ENCODE data around the gene USP38.

The USP38 gene

DNA sequence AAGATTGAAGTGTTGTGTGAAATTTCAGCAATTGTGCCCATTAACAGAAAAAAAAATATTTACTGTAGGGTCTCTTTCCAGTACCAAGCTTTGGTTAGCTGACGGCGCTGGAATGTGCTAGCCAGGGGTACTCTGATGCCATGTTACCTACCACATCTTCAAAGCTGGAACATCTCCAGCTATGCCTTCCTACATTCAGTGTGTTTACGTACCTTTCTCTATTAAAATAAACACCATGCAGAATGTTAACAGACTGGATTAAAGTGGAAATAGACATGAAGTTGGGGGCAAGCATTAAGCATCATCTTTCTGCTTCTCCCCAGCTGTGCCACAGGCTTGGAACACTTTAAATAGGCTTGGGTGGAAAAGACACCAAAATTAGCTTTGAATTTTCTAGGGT is 65.9 kb downstream of the USP38 start:
- no peaks in the 10 kb centered on the region for H3K36me3 ChIP-seq (replicated peaks)
- no peak overlapping the region for H3K4me3 ChIP-seq (ENCODE audit: low read depth, low read length)
- no peaks in the 10 kb centered on the region for H3K27me3 ChIP-seq (replicated peaks)
- TF ChIP-seq, protein P1, sequence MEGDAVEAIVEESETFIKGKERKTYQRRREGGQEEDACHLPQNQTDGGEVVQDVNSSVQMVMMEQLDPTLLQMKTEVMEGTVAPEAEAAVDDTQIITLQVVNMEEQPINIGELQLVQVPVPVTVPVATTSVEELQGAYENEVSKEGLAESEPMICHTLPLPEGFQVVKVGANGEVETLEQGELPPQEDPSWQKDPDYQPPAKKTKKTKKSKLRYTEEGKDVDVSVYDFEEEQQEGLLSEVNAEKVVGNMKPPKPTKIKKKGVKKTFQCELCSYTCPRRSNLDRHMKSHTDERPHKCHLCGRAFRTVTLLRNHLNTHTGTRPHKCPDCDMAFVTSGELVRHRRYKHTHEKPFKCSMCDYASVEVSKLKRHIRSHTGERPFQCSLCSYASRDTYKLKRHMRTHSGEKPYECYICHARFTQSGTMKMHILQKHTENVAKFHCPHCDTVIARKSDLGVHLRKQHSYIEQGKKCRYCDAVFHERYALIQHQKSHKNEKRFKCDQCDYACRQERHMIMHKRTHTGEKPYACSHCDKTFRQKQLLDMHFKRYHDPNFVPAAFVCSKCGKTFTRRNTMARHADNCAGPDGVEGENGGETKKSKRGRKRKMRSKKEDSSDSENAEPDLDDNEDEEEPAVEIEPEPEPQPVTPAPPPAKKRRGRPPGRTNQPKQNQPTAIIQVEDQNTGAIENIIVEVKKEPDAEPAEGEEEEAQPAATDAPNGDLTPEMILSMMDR (IDR thresholded peaks at IDR 0.05; ENCODE audit: low read depth, low read length, missing control alignments): no peak
- in situ Hi-C loops (cut with HindIII; ENCODE audit: low pct_ligation_motif_present, low sequenced_read_pairs): no loop called here
- H3K27ac ChIP-seq: no peak overlapping the region
- no peak for DNase-seq

- H3K4me3 ChIP-seq (ENCODE audit: low read depth, low read length): no peak overlapping the region
- no peaks in the 10 kb centered on the region for H3K36me3 ChIP-seq (replicated peaks)
- in situ Hi-C loops (cut with HindIII; ENCODE audit: low pct_ligation_motif_present, low sequenced_read_pairs): no loop called here
- H3K27me3 ChIP-seq (replicated peaks): no peaks in the 10 kb centered on the region
- DNase-seq: no peak
- TF ChIP-seq, protein P1 (IDR thresholded peaks at IDR 0.05; ENCODE audit: low read depth, low read length, missing control alignments): no peak
- H3K27ac ChIP-seq: no peak overlapping the region
Observed at GRCh38 chr4:143251348-143251747, 66.6 kb downstream of the USP38 start.

DNA sequence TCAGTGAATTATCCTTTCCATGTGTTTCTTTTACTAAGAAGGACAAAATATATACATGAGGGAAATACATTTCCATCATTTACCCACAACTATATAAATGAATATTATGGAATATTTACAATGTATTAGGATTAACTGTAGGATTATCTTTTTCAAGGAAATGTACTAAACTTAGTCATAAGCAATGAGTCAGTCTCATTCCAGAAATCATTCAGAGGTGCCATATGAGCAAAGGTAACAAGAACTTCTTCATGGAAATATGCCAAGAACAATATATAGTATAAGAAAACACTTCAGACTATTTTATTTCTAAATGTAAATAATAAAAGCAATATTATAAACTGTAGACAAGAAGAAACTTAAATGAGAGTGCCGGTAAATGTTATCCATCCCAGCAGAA is 67.1 kb downstream of the USP38 start:
- no peak for DNase-seq
- Histone ChIP-seq H3K36me3 (replicated peaks) (no peaks in the 10 kb centered on the region), H3K27ac (no peak overlapping the region), H3K4me3 (ENCODE audit: low read depth, low read length) (no peak overlapping the region), H3K27me3 (replicated peaks) (no peaks in the 10 kb centered on the region)
- TF ChIP-seq, protein P1 (IDR thresholded peaks at IDR 0.05; ENCODE audit: low read depth, low read length, missing control alignments): no peak
- in situ Hi-C loops (cut with HindIII; ENCODE audit: low pct_ligation_motif_present, low sequenced_read_pairs): no loop called here

DNA sequence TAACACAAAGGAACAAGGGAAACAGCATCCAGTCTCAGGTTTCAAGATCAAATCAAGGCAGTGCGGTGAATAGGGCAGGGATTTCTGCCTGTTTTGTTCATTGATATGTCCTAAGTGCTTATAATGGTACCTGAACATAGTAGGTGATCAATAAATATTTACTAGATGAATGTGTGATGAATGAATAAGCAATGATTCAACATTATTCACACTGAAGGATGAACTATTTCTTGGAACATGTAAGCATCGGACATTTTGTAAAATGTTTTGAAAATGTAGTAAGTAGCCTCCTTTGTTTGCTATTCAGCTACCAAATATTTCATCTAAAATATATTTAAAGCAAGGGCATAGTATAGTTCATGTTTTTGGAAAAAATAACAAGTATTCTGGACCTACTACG is 67.8 kb downstream of the USP38 start:
- in situ Hi-C loops (cut with HindIII; ENCODE audit: low pct_ligation_motif_present, low sequenced_read_pairs): no loop called here
- Histone ChIP-seq H3K36me3 (replicated peaks) (no peaks in the 10 kb centered on the region), H3K27ac (no peak overlapping the region), H3K4me3 (ENCODE audit: low read depth, low read length) (no peak overlapping the region), H3K27me3 (replicated peaks) (no peaks in the 10 kb centered on the region)
- TF ChIP-seq, protein P1 (IDR thresholded peaks at IDR 0.05; ENCODE audit: low read depth, low read length, missing control alignments): no peak
- DNase-seq: no peak

DNA sequence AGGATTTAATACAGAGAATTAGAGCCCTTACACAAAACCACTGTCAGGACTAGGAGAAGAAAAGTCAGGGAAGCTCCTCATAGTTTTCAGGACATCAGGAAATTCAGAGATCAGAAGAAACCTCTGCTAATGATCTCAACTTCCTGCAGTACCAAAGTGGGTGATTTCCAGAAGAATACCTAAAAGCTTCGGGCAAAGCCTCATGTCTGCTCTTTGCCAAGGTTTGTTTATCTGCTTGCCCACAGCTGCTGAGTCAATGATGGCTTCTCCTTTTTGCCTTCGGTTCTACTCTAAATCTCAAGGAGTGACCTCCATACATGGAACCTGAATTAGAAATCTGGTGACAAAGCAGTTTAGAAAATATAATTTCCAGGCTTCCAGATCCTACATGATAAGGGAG is 68.4 kb downstream of the USP38 start:
- no peak overlapping the region for H3K27ac ChIP-seq
- no peak overlapping the region for H3K4me3 ChIP-seq (ENCODE audit: low read depth, low read length)
- no peak for DNase-seq
- in situ Hi-C loops (cut with HindIII; ENCODE audit: low pct_ligation_motif_present, low sequenced_read_pairs): no loop called here
- no peaks in the 10 kb centered on the region for H3K27me3 ChIP-seq (replicated peaks)
- TF ChIP-seq, protein P1 (IDR thresholded peaks at IDR 0.05; ENCODE audit: low read depth, low read length, missing control alignments): no peak
- H3K36me3 ChIP-seq (replicated peaks): no peaks in the 10 kb centered on the region

- Histone ChIP-seq H3K27me3 (replicated peaks) (no peaks in the 10 kb centered on the region), H3K27ac (no peak overlapping the region), H3K36me3 (replicated peaks) (no peaks in the 10 kb centered on the region), H3K4me3 (ENCODE audit: low read depth, low read length) (no peak overlapping the region)
- TF ChIP-seq, protein P1 (IDR thresholded peaks at IDR 0.05; ENCODE audit: low read depth, low read length, missing control alignments): peak; percentile 22
- no peak for DNase-seq
- in situ Hi-C loops (cut with HindIII; ENCODE audit: low pct_ligation_motif_present, low sequenced_read_pairs): no loop called here
Observed at GRCh38 chr4:143254491-143255226, 69.9 kb downstream of the USP38 start.
